NCI-H82 treated with DMSO at 0.1 percent for 48 hours (cell line): ENCODE data around the gene BMAL1.

Experiments used
- DNase-seq: peaks from one replicate; lab custom pipeline; 2025; ENCODE audit not compliant: unreplicated experiment; lab: John Stamatoyannopoulos, UW

Gene BMAL1

DNA sequence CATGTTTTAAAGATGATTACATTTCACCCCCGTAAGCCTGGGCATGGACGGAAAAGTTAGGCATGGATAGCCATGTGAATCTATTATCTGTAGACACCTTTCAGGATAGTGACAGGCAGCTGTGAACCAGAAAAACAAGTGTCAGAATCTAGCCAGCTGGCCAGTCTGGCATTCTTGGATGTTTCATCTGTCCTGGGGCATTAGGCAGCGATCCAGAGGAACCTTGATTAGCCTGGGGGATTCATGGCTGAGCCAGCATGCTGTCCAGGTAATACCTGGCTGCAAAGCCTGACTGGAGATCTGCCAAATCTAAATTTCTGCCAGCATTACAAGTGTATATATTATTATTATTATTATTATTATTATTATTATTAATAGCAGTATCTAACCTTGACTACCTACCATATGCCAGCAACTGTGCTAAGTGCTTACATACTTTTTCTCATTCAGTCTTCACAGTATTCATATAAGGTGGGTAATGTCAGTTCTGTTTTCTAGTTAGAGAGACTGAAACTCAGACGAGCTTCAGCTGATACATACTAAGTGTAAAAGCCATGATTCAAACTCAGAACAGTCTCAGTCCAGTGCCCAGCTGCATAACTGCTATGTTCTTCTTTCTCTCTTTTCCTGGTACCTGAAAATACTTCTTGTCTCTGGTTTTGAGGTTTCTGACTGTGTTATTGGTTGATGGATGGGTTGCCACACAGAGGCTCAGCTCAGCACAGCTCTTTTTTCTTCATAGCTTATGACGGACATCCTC lies 12.8 kb downstream of the BMAL1 start:
- DNase-seq = no peak

DNA sequence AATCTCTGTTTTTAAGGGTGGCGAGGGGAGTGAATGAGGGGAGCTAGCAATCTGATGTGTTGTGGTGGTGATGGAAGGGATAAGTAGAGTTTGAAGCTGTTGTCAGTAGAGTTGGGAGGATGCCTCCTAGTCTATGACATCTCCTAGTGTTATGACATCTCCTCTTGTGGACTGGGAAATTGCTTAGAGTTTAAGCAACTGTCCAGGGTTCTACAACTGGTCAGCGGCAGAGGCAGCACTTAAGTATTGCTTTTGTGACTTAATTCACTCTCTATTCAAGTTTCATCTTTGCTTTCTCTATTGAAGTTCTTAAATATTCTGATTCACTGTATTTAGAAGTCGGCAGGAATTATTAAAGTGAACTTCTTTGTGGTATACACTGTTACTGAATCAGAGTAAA lies 13.8 kb downstream of the BMAL1 start:
- no peak for DNase-seq

GRCh38 chr11:13291800-13292199 lies 14.2 kb downstream of the BMAL1 start:
- no peak for DNase-seq

- DNase-seq = no peak
Measured at GRCh38 chr11:13292970-13293369, 15.4 kb downstream of the BMAL1 start.

DNA sequence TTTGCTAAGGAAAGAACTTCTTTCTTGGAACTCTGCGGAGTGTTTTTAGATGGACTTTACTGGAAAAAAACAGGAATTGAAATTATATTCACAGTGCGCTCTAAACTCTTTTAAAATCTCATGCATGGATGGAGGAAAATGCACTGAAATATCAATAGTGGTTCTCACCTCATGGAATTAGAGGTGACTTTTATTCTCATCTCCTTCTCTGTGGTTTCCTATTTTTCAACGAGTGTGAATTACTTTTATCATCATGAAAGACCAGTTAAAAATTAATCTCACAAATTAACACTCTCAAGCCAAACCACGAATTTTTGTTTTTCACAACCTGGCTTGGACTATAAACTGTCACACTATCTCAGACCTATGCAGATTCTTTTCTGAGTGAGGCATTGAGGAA lies 16.6 kb downstream of the BMAL1 start:
- DNase-seq = no peak

DNA sequence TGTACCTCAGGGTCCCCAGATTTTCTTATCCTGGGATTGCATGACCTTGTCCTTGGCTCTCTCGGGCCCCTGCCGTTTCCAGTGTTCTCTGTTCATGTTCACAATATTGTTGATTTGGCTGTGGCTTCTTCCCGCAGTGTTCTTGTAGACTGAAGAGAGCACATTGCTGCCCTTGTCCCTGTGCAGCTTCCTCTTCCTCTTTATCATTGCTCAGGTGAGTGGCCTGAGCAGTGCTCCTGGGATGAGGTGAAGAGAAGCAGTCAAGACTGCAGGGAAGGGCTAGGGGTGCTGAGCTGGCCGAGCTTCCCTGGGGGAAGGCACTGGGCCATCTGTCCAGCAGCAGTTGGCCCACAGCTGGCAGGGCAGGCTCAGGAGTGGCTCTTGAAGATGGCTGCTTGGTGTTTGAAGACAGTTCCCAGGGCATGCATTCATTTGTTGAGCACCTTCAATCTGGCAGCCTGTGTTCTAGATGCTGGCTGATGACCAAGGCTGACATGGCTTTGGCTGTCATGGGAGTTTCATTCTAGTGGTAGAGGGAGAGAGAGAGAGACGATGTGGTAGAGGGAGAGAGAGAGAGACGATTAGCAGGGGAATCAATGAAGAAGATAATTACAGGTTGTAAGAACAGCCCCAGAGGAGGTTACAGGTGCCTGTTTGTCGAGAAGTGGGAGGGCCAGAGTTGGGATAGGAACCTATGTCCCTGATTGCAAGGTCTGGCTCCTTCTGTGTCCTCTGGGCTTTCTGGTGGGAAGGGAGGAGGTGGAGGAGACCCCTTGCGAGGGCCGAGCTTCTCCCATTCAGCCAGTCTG lies 17.4 kb downstream of the BMAL1 start:
- DNase-seq = no peak

DNA sequence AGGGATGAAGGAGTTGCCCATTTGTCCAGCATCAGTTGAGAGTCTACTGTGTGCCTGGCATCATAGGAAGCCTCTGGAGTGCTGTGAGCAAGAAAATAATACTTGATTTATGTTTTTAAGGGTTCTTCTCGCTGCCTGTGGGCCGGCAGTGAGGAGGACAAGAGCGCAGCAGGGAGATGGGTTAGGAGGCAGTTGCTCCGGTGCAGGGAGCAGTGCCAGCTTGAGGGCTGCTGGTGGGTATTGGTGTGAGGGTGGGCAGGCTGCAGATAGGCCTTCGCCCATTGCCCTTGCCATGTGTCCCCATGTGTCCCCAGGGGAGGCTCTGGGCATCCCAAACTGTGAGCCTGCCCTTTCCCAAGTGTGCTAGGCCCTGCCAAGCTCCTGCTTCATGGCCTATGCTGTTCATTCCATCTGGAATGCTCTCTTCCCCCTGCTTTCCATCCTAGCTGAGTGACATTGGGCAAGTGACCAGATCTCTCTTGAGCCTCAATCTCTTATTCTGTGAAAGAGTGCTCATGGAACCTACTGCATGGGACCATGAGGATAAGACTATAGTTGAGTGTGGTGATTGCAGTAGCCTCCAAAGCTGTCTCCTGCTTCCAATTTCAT lies 19.8 kb downstream of the BMAL1 start:
- no peak for DNase-seq

DNA sequence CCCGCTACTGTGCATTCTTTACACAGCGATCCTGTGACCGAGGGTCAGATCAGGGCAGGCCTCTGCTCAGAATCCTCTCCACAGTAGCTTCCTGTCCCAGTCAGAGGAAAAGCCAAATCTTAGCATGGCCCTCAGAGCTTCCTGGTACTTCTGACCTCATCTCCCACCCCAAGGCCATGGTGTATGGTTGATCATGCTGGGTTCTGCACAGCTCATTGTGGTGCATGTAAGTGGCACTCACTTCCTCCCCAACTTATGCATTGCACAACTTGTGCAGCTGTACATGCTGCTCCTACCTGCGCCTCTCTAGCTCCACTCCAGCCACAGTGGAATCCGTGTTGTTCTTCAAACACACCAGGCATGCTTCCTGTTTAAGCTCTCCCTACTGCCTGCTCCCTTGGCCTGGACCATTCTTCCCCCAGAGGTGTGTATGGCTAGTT lies 20.3 kb downstream of the BMAL1 start:
- DNase-seq = no peak

GRCh38 chr11:13298765-13299164 lies 21.2 kb downstream of the BMAL1 start:
- DNase-seq = no peak

DNA sequence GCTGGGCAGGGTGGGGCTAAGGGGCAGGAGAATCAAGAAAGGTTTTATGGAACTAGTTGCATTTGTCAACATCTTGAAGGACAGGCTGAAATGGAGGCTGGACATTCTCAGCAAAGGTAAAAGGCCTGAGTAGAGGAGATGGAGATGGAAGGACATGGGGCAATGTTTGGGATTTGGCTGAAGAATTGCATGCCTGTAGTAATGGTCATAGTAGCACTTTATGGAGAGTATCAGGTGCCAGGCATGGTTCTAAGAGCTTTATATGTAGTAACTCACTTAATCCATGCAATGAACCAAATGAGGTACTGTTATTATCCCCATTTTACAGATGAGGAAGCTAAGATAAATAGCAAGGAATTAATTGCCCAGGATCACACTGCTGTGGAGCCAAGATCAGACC lies 23.9 kb downstream of the BMAL1 start:
- no peak for DNase-seq

DNA sequence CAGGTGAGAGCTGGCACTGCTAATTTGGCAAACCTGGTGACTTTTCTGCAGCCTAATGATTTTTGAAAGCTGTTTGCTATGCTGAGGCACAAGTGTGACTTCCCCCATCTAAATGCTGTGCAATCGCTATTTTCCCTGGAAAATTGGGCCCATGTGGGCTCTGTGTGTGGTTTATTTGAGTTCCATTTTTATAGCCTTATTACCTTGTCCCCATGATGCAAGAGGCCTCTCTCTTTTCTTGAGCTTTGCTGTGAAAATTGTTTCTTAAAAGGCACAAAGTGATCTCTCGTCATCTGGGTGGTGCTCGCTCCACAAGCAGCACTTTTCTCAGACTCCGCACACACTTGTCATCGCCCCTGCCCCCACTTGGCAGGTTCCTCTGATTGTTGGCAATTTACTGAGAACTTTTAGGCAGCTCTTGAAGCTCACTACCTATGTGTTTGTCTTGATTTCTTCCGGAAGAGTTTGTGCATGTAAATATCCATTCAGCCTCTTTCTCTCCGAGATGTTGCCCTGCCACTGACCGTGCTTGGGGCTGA lies 24.9 kb downstream of the BMAL1 start:
- DNase-seq = no peak

- DNase-seq = no peak
Measured at GRCh38 chr11:13303668-13304649, 26.4 kb downstream of the BMAL1 start.

GRCh38 chr11:13304655-13305335 lies 27.2 kb downstream of the BMAL1 start:
- no peak for DNase-seq

DNA sequence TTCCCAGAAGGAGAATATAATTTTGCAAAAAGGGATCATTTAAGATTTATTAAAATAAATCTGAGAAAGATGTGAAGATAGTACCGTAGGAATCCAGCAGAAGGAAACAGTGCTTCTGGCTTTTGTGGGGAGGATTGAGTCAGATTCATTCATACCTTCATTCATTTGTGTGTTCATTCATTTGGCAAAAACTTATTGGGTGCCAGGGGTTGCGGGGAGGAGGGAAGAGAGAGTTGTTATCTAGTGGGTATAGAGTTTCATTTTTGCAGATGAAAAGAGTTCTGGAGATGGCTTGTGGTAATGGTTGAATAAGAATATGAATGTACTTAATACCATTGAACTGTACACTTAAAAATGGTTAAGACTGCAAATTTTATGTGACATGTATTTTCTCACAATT lies 31.1 kb downstream of the BMAL1 start:
- no peak for DNase-seq

GRCh38 chr11:13309156-13309555 lies 31.6 kb downstream of the BMAL1 start:
- DNase-seq = no peak

- DNase-seq = no peak
Measured at GRCh38 chr11:13310443-13310842, 32.9 kb downstream of the BMAL1 start.

DNA sequence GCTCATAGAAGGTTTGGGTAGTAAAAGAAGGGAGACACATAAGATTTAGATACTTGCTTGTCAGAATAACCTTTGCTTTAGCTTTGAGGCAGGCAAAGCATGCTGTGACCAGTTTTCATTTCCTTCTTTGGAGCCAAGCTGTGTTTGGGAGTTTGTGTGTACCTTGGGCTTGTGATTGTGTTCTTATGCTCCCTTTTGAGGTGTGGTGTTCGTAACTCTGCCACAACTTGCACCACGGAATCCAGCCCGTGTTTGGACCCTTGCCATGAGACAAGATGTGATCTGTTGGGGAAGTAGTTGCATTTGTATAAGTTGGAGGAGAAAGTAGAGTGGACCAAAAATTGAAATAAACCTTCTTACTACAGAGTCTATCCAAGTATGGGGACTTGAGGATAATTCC lies 34.0 kb downstream of the BMAL1 start:
- no peak for DNase-seq

- no peak for DNase-seq
Measured at GRCh38 chr11:13313005-13313819, 35.6 kb downstream of the BMAL1 start.
